GM18520 (cell line): ENCODE data around the gene HSD11B1L.
"Not testable (repeated sequence)": the region's sequence is repeated elsewhere in the genome, so short reads cannot be mapped to it uniquely, and the experiment has no call there.

Experiments
- ATAC-seq: cut with Tn5 transposase; IDR thresholded peaks from one replicate; pipeline ENCODE4 v1.9.1; 2021; ENCODE audit not compliant: unreplicated experiment

Gene HSD11B1L

GRCh38 chr19:5697890-5698634 is 17.2 kb downstream of the HSD11B1L start:
- ATAC-seq, result no peak

- ATAC-seq, result no peak
Observed at GRCh38 chr19:5698635-5699422, 18.0 kb downstream of the HSD11B1L start.

GRCh38 chr19:5700455-5701092 is 19.7 kb downstream of the HSD11B1L start:
- ATAC-seq, result no peak

GRCh38 chr19:5702053-5702410 is 21.2 kb downstream of the HSD11B1L start:
- ATAC-seq, result not testable (repeated sequence)

GRCh38 chr19:5703819-5704818 is 23.3 kb downstream of the HSD11B1L start:
- ATAC-seq, result no peak

GRCh38 chr19:5705552-5705951 is 24.7 kb downstream of the HSD11B1L start:
- no peak for ATAC-seq

GRCh38 chr19:5706876-5707573 is 26.2 kb downstream of the HSD11B1L start:
- no peak for ATAC-seq

GRCh38 chr19:5707576-5708575 is 27.0 kb downstream of the HSD11B1L start:
- ATAC-seq, result no peak

GRCh38 chr19:5711025-5711424 is 30.2 kb downstream of the HSD11B1L start:
- no peak for ATAC-seq

- no peak for ATAC-seq
Observed at GRCh38 chr19:5711713-5712161, 30.9 kb downstream of the HSD11B1L start.

- no peak for ATAC-seq
Observed at GRCh38 chr19:5713228-5713627, 32.4 kb downstream of the HSD11B1L start.

GRCh38 chr19:5714816-5715215 is 34.0 kb downstream of the HSD11B1L start:
- no peak for ATAC-seq

- no peak for ATAC-seq
Observed at GRCh38 chr19:5717215-5717935, 36.5 kb downstream of the HSD11B1L start.

GRCh38 chr19:5718037-5718578 is 37.3 kb downstream of the HSD11B1L start:
- ATAC-seq, result no peak

GRCh38 chr19:5718579-5719273 is 37.9 kb downstream of the HSD11B1L start:
- no peak for ATAC-seq

- no peak for ATAC-seq
Observed at GRCh38 chr19:5719274-5719960, 38.6 kb downstream of the HSD11B1L start.
